Keratinocyte (primary cell): Measurements from ENCODE around the gene SAG. TPM values are rescaled to one million over a fixed set of nuclear protein-coding genes. Genes with fewer than 3 reads are reported as not detected.
A peak's percentile ranks its signal among the peaks of the same experiment; 100 is the strongest.

ENCODE experiments used
- DNase-seq: peaks from one replicate; pipeline ENCODE4 v3.0.0-alpha.2; 2011; ENCODE audit warnings: low read depth, missing footprints, low spot score
- FAIRE-seq: peaks from 2 replicates; lab custom pipeline; 2011; peaks lifted over from hg19 to GRCh38; lab: Jason Lieb, UNC
- H2AFZ ChIP-seq: 2 replicates; pipeline ENCODE4 v1.6.0; 2012; ENCODE audit warnings: low read length, control low read depth, inconsistent platforms; ENCODE audit not compliant: control insufficient read depth
- H3K27ac ChIP-seq: 2 replicates; pipeline ENCODE4 v1.5.1; 2011; ENCODE audit warnings: low read length; ENCODE audit not compliant: control insufficient read depth, insufficient read depth
- H3K27me3 ChIP-seq: 3 replicates; pipeline ENCODE4 v1.6.0; 2011; ENCODE audit warnings: low read length; ENCODE audit not compliant: control insufficient read depth, insufficient read depth; ENCODE audit errors: extremely low read depth
- H3K36me3 ChIP-seq, 2 experiments: 2 replicates in 1 of 2; 3 replicates in 1 of 2; pipeline ENCODE4 v1.5.1; 2011; ENCODE audit warnings: low read length in 2 of 2, mild to moderate bottlenecking in 1 of 2; ENCODE audit not compliant: control insufficient read depth in 2 of 2, insufficient read depth in 2 of 2; ENCODE audit errors: extremely low read depth in 1 of 2
- H3K4me1 ChIP-seq: 3 replicates; pipeline ENCODE4 v1.5.1; 2011; ENCODE audit warnings: low read length; ENCODE audit not compliant: control insufficient read depth, insufficient read depth; ENCODE audit errors: extremely low read depth
- H3K4me2 ChIP-seq: 3 replicates; pipeline ENCODE4 v1.6.0; 2011; ENCODE audit warnings: low read depth, low read length; ENCODE audit not compliant: control insufficient read depth, insufficient read depth; ENCODE audit errors: extremely low read depth
- H3K4me3 ChIP-seq, 3 experiments: fragments of 200-600 bp in 1 of 3; sonication (generic) in 1 of 3; 2 replicates in 2 of 3; 3 replicates in 1 of 3; pipeline ENCODE4 v1.5.1; 2011 to 2016; ENCODE audit warnings: low read length in 3 of 3, mild to moderate bottlenecking in 3 of 3, control low read depth in 2 of 3, inconsistent platforms in 1 of 3, low read depth in 1 of 3, mixed read lengths in 1 of 3, mixed run types in 1 of 3, moderate library complexity in 1 of 3; ENCODE audit not compliant: control insufficient read depth in 2 of 3, insufficient read depth in 2 of 3; ENCODE audit errors: extremely low read depth in 1 of 3
- H3K79me2 ChIP-seq: 2 replicates; pipeline ENCODE4 v1.6.0; 2012; ENCODE audit warnings: low read length; ENCODE audit not compliant: control insufficient read depth, insufficient read depth
- H3K9ac ChIP-seq: 3 replicates; pipeline ENCODE4 v1.6.0; 2011; ENCODE audit warnings: low read length; ENCODE audit not compliant: control insufficient read depth, insufficient read depth; ENCODE audit errors: extremely low read depth
- H3K9me1 ChIP-seq: 3 replicates; pipeline ENCODE4 v1.6.0; 2011; ENCODE audit warnings: low read length; ENCODE audit not compliant: control insufficient read depth, insufficient read depth; ENCODE audit errors: extremely low read depth
- H3K9me3 ChIP-seq: 2 replicates; pipeline ENCODE4 v1.5.1; 2012; ENCODE audit warnings: low read depth, low read length; ENCODE audit not compliant: control insufficient read depth
- H4K20me1 ChIP-seq: 3 replicates; pipeline ENCODE4 v1.6.0; 2011; ENCODE audit warnings: low read length; ENCODE audit not compliant: control insufficient read depth, insufficient read depth; ENCODE audit errors: extremely low read depth
- EZH2 ChIP-seq: IDR thresholded peaks from one replicate; pipeline ENCODE4 v1.6.1; 2012; ENCODE audit warnings: inconsistent platforms, mild to moderate bottlenecking, low read length, moderate library complexity
- dilution Hi-C: fragments of 300-500 bp; cut with MboI; formaldehyde crosslinking; loops from one replicate; pipeline ENCODE4 v1.7.0; 2020; ENCODE audit warnings: low sequenced_read_pairs; ENCODE audit not compliant: extremely low pct_ligation_motif_present
- polyA plus RNA-seq, 5 experiments: library from polyadenylated mRNA; depleted of rRNA in 3 of 5; stranded (reverse) in 3 of 5; stranded (forward) in 1 of 5; unstranded in 1 of 5; fragments of >200 nt; gene quantifications; 1 replicate in 1 of 5; 2 replicates in 3 of 5; 3 replicates in 1 of 5; pipeline versions ENCODE4 v1.2.1 to v1.2.3, GENCODE V29; 2011 to 2012; ENCODE audit warnings: missing spikeins in 2 of 5, low read depth in 1 of 5, low replicate concordance in 1 of 5
- TF ChIP-seq, protein P1 (sequence below), 3 experiments: IDR thresholded peaks in 1 of 3; conservative IDR thresholded peaks in 1 of 3; optimal IDR thresholded peaks in 1 of 3; 2 replicates in 2 of 3; 3 replicates in 1 of 3; pipeline versions ENCODE3 to v1.5.1; 2011; ENCODE audit warnings: low read length in 3 of 3, mild to moderate bottlenecking in 3 of 3, moderate library complexity in 2 of 3, control low read depth in 1 of 3, inconsistent platforms in 1 of 3; ENCODE audit not compliant: insufficient read depth in 2 of 3; ENCODE audit errors: extremely low read depth in 1 of 3

SAG gene
- polyA plus RNA-seq, 1 donor (not counting 4 experiments of a cell fraction or from before 2014, with no cell fraction given): not detected

DNA sequence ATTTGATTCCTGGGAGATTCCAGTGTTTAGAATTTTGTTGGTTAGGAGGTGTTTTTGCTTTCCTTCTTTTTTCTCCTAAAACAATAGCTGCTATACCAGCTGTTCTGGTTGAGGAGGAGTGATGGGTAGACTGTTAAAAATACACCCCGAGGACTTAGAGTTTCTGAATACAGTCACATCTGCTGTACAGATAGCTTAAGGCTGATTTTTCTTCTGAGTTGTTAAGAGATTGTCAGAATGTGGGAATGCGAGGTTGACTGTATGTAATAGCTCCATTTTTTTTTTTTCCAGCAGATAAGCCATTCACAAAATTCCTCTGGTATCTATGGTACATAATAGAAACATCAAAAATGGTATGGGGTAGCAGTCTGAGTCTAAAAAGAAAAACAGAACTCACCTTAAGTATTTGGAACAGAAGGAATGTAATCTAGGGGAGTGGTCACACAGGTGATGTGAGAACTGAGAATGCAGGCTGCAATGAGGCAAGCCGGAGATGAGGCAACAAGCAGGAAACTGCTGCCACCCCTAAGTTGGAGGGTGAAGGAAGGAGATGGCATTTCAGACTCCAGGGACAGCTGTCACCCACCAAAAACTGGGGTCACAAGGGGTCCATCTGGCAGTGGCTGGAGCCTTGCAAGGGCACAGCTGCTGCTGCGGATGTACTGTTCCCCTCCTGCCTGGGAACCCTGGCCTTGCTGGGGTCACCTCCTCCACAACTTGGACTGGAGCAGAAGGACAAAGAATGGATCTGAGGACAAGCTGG, 49.1 kb downstream of the SAG start:
- no peak for FAIRE-seq
- no peaks in the 10 kb centered on the region for H3K27me3 ChIP-seq
- dilution Hi-C loops: no loop called here

DNA sequence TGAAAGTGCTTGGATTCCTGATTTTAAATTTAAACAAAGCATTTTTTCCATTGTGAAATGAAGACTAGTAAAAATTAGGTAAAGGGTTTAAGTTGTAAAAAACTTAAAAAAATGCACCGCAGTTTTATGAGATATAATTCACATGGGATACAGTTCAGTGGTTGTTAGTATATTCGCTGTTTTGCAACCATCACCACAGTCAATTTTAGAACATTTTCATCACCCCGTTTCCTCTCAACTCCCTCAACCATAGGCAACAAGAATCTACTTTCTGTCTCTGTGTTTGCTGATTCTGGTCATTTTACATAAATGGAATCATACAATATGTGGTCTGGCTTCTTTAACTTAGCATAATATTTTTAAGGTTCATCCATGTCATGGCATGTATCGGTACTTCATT, 50.7 kb downstream of the SAG start:
- dilution Hi-C loops: no loop called here
- H3K4me3 ChIP-seq: no peak overlapping the region
- H3K79me2 ChIP-seq: peaks cover 6% of the 10 kb centered on the region
- no peaks in the 10 kb centered on the region for H3K27me3 ChIP-seq
- DNase-seq: no peak
- H3K4me1 ChIP-seq: peaks cover 22% of the 10 kb centered on the region
- FAIRE-seq: no peak
- no peaks in the 10 kb centered on the region for H3K9me1 ChIP-seq
- peaks cover 4% of the 10 kb centered on the region for H4K20me1 ChIP-seq
- H3K4me2 ChIP-seq: no peak overlapping the region
- TF ChIP-seq, protein P1, sequence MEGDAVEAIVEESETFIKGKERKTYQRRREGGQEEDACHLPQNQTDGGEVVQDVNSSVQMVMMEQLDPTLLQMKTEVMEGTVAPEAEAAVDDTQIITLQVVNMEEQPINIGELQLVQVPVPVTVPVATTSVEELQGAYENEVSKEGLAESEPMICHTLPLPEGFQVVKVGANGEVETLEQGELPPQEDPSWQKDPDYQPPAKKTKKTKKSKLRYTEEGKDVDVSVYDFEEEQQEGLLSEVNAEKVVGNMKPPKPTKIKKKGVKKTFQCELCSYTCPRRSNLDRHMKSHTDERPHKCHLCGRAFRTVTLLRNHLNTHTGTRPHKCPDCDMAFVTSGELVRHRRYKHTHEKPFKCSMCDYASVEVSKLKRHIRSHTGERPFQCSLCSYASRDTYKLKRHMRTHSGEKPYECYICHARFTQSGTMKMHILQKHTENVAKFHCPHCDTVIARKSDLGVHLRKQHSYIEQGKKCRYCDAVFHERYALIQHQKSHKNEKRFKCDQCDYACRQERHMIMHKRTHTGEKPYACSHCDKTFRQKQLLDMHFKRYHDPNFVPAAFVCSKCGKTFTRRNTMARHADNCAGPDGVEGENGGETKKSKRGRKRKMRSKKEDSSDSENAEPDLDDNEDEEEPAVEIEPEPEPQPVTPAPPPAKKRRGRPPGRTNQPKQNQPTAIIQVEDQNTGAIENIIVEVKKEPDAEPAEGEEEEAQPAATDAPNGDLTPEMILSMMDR (optimal IDR thresholded peaks at IDR 0.05 in 1 of 3, IDR thresholded peaks at IDR 0.05 in 1 of 3, conservative IDR thresholded peaks at IDR 0.05 in 1 of 3; ENCODE audit: extremely low read depth in 1 of 3, insufficient read depth in 2 of 3, low read length in 3 of 3): no peak
- TF ChIP-seq EZH2: no peak
- H3K9ac ChIP-seq: no peak overlapping the region
- H3K27ac ChIP-seq: no peak overlapping the region
- no peak overlapping the region for H2AFZ ChIP-seq
- peaks cover 0 to 2% of the 10 kb centered on the region in 2 experiments for H3K36me3 ChIP-seq
- H3K9me3 ChIP-seq: no peaks in the 10 kb centered on the region

More for the DNA sequence above, 49.1 kb downstream of the SAG start:
- H3K9me3 ChIP-seq: no peaks in the 10 kb centered on the region
- no peak overlapping the region for H3K4me3 ChIP-seq
- no peak for DNase-seq
- peaks cover 4% of the 10 kb centered on the region for H4K20me1 ChIP-seq
- no peak for TF ChIP-seq EZH2
- TF ChIP-seq, protein P1 (optimal IDR thresholded peaks at IDR 0.05 in 1 of 3, IDR thresholded peaks at IDR 0.05 in 1 of 3, conservative IDR thresholded peaks at IDR 0.05 in 1 of 3; ENCODE audit: extremely low read depth in 1 of 3, insufficient read depth in 2 of 3, low read length in 3 of 3): no peak
- peaks cover 23% of the 10 kb centered on the region for H3K4me1 ChIP-seq
- no peaks in the 10 kb centered on the region for H3K9me1 ChIP-seq
- peaks cover 0 to 2% of the 10 kb centered on the region in 2 experiments for H3K36me3 ChIP-seq
- H3K27ac ChIP-seq: no peak overlapping the region
- no peak overlapping the region for H3K9ac ChIP-seq
- H3K4me2 ChIP-seq: peak overlapping the region; percentile 9
- H2AFZ ChIP-seq: no peak overlapping the region
- H3K79me2 ChIP-seq: peaks cover 6% of the 10 kb centered on the region
